GM12878 (cell line): ENCODE measurements around the gene LY6G6D. TPM values are rescaled to one million over a fixed set of nuclear protein-coding genes. Genes with fewer than 3 reads are reported as not detected.

Experiments
- ATAC-seq: fragments of 200-7000 bp; cut with Tn5 transposase; 3 replicates; pipeline ENCODE4 v1.9.1; 2020; ENCODE audit warnings: mild to moderate bottlenecking, moderate library complexity
- BruUV-seq: library from RNA; stranded (reverse); fragments of 400-500 nt; replicated peaks from 2 replicates; lab custom pipeline; 2021; lab: Mats Ljungman, UMichigan
- CTCF ChIA-PET: fragments of 300-600 bp; sonication (Branson Sonifier 250); formaldehyde crosslinking; extraction: SDS; loops from one replicate; lab custom pipeline; 2021; ENCODE audit warnings: inconsistent platforms; lab: Yijun Ruan, JAX
- POLR2A ChIA-PET: fragments of 350-600 bp; formaldehyde crosslinking; extraction: SDS; loops from one replicate; lab custom pipeline; 2021; ENCODE audit warnings: inconsistent platforms; lab: Charles Lee
- RAD21 ChIA-PET: fragments of 300-600 bp; sonication (Branson Sonifier 250); formaldehyde crosslinking; loops from one replicate; lab custom pipeline; 2023; ENCODE audit warnings: antibody characterized with exemption; ENCODE audit not compliant: unreplicated experiment; lab: Charles Lee
- SMC1A ChIA-PET: fragments of 300-600 bp; sonication (Branson Sonifier 250); formaldehyde crosslinking; loops from one replicate; lab custom pipeline; 2023; ENCODE audit not compliant: unreplicated experiment, uncharacterized antibody; lab: Charles Lee
- DNase-seq: peaks from one replicate; pipeline ENCODE4 v3.0.0-alpha.2; 2011; ENCODE audit warnings: low read depth, low spot score
- FAIRE-seq: peaks from 3 replicates; lab custom pipeline; 2011; peaks lifted over from hg19 to GRCh38; lab: Jason Lieb, UNC
- H2AFZ ChIP-seq: 2 replicates; pipeline ENCODE4 v1.6.0; 2011; ENCODE audit warnings: low read depth, low read length, control low read depth; ENCODE audit not compliant: control insufficient read depth
- H3K27ac ChIP-seq: 2 replicates; pipeline ENCODE4 v1.5.1; 2011; ENCODE audit warnings: control low read depth; ENCODE audit not compliant: control insufficient read depth, insufficient read depth
- H3K27me3 ChIP-seq, 2 experiments: replicated peaks in 1 of 2; 2 replicates each; pipeline versions ENCODE4 v1.6.0 to v1.6.1; 2011; ENCODE audit warnings: low read length in 1 of 2; ENCODE audit not compliant: control insufficient read depth in 2 of 2, insufficient read depth in 2 of 2
- H3K36me3 ChIP-seq, 2 experiments: 2 replicates each; pipeline ENCODE4 v1.5.1; 2011; ENCODE audit warnings: low read length in 1 of 2; ENCODE audit not compliant: control insufficient read depth in 2 of 2, insufficient read depth in 2 of 2
- H3K4me1 ChIP-seq: 2 replicates; pipeline ENCODE4 v1.6.1; 2011; ENCODE audit warnings: mild to moderate bottlenecking, low read length, moderate library complexity, mixed read lengths; ENCODE audit not compliant: control insufficient read depth, insufficient read depth
- H3K4me2 ChIP-seq: 2 replicates; pipeline ENCODE4 v1.6.0; 2011; ENCODE audit warnings: control low read depth; ENCODE audit not compliant: control insufficient read depth, insufficient read depth
- H3K4me3 ChIP-seq: fragments of 200-600 bp; sonication (generic); 2 replicates; pipeline ENCODE4 v1.5.1; 2016
- H3K79me2 ChIP-seq: 2 replicates; pipeline ENCODE4 v1.6.0; 2011; ENCODE audit warnings: low read length; ENCODE audit not compliant: control insufficient read depth, insufficient read depth
- H3K9ac ChIP-seq: 2 replicates; pipeline ENCODE4 v1.8.0; 2011; ENCODE audit warnings: low read length, control low read depth, mixed read lengths; ENCODE audit not compliant: control insufficient read depth, insufficient read depth
- H3K9me3 ChIP-seq: replicated peaks from 3 replicates; pipeline ENCODE4 v1.5.1; 2011; ENCODE audit warnings: mild to moderate bottlenecking, low read length; ENCODE audit not compliant: control insufficient read depth, insufficient read depth
- H4K20me1 ChIP-seq: 2 replicates; pipeline ENCODE4 v1.6.0; 2011; ENCODE audit not compliant: control insufficient read depth, insufficient read depth
- CTCF ChIP-seq, 3 experiments: IDR thresholded peaks in 2 of 3; conservative IDR thresholded peaks in 1 of 3; 2 replicates each; pipeline ENCODE4 v1.5.1; 2011; ENCODE audit warnings: low read depth in 3 of 3, low read length in 3 of 3, mild to moderate bottlenecking in 3 of 3, control low read depth in 2 of 3, moderate library complexity in 2 of 3, inconsistent platforms in 1 of 3, mixed read lengths in 1 of 3; ENCODE audit not compliant: control insufficient read depth in 2 of 3, insufficient read depth in 1 of 3; ENCODE audit errors: extremely low read depth in 1 of 3
- ETV6 ChIP-seq, 2 experiments: fragments of 450-650 bp in 1 of 2; IDR thresholded peaks in 1 of 2; conservative IDR thresholded peaks in 1 of 2; 2 replicates each; pipeline ENCODE4 v1.6.1; 2014; ENCODE audit warnings: antibody characterized with exemption in 1 of 2, borderline replicate concordance in 1 of 2, low read depth in 1 of 2, mild to moderate bottlenecking in 1 of 2, moderate library complexity in 1 of 2
- GATAD2B ChIP-seq: fragments of 450-650 bp; conservative IDR thresholded peaks from 2 replicates; pipeline ENCODE4 v1.6.1; 2017; ENCODE audit warnings: low read depth, mild to moderate bottlenecking, moderate library complexity
- IKZF1 ChIP-seq: fragments of 450-650 bp; conservative IDR thresholded peaks from 2 replicates; pipeline ENCODE4 v1.6.1; 2017; ENCODE audit warnings: antibody characterized with exemption, mild to moderate bottlenecking
- KAT2A ChIP-seq: conservative IDR thresholded peaks from 2 replicates; pipeline ENCODE4 v1.6.1; 2011; ENCODE audit warnings: low read depth, low read length; ENCODE audit not compliant: control insufficient read depth
- NFYB ChIP-seq: IDR thresholded peaks from 2 replicates; pipeline ENCODE4 v1.6.1; 2011; ENCODE audit warnings: low read depth, mild to moderate bottlenecking, low read length, improper control_type of control experiment, moderate library complexity; ENCODE audit not compliant: insufficient read depth
- NRF1 ChIP-seq: conservative IDR thresholded peaks from 2 replicates; pipeline ENCODE4 v1.6.1; 2011; ENCODE audit warnings: mild to moderate bottlenecking, low read depth, low read length, improper control_type of control experiment
- RAD21 ChIP-seq: IDR thresholded peaks from 2 replicates; pipeline ENCODE4 v1.6.1; 2011; ENCODE audit warnings: mild to moderate bottlenecking, low read depth, low read length, moderate library complexity; ENCODE audit not compliant: insufficient read depth
- RB1 ChIP-seq: fragments of 450-650 bp; formaldehyde crosslinking; IDR thresholded peaks from 2 replicates; pipeline ENCODE4 v1.6.1; 2017; ENCODE audit warnings: mild to moderate bottlenecking, borderline replicate concordance
- RELA ChIP-seq: fragments of 450-650 bp; IDR thresholded peaks from 2 replicates; pipeline ENCODE4 v1.8.0; 2014; ENCODE audit warnings: borderline replicate concordance; ENCODE audit not compliant: partially characterized antibody
- TARDBP ChIP-seq: IDR thresholded peaks from 2 replicates; pipeline ENCODE4 v1.6.1; 2016; ENCODE audit warnings: borderline replicate concordance
- TCF3 ChIP-seq: IDR thresholded peaks from 2 replicates; pipeline ENCODE4 v1.6.1; 2012; ENCODE audit warnings: low read depth, mild to moderate bottlenecking, low read length, borderline replicate concordance; ENCODE audit not compliant: insufficient read depth
- ZNF384 ChIP-seq: IDR thresholded peaks from 2 replicates; pipeline ENCODE4 v1.6.1; 2012; ENCODE audit warnings: low read depth, mild to moderate bottlenecking, low read length, improper control_type of control experiment, borderline replicate concordance
- WGBS: methylation state at CpG from one replicate; pipeline ENCODE4 v1.1.6; 2016; ENCODE audit warnings: low lambda C conversion rate; ENCODE audit not compliant: insufficient replicate concordance, insufficient coverage; ENCODE audit errors: missing lambda C conversion rate; 5-methylcytosine and 5-hydroxymethylcytosine counted together
- in situ Hi-C: fragments of 300-500 bp; cut with MboI; formaldehyde crosslinking; loops from 9 replicates; pipeline ENCODE4 v1.14.3; 2018; ENCODE audit warnings: mixed read lengths
- intact Hi-C: fragments of 100-400 bp; cut with micrococcal nuclease; formaldehyde crosslinking; loops from one replicate; pipeline ENCODE4 v1.14.2; 2022; ENCODE audit not compliant: unreplicated experiment
- polyA plus RNA-seq, 11 experiments: library from polyadenylated mRNA; depleted of rRNA in 4 of 11; unstranded in 6 of 11; stranded (reverse) in 5 of 11; fragments of >200 nt; fragmentation: Nextera tagmentation in 4 of 11; fragmentation: Illumina TruSeq in 1 of 11; extraction: Ambion mirVana in 4 of 11; extraction: Trizol in 1 of 11; gene quantifications; 1 replicate in 1 of 11; 2 replicates in 10 of 11; pipeline versions ENCODE4 v1.2.1 to v1.2.3, GENCODE V29; 2011 to 2016; ENCODE audit warnings: inconsistent platforms in 2 of 11, missing spikeins in 2 of 11, low read depth in 1 of 11
- total RNA-seq, 4 experiments: library from RNA; depleted of rRNA in 3 of 4; stranded (reverse); fragments of >200 nt in 3 of 4; fragmentation: Illumina TruSeq in 1 of 4; extraction: Trizol in 1 of 4; gene quantifications; 2 replicates each; pipeline versions ENCODE4 v1.2.1 to v1.2.3, GENCODE V29; 2013 to 2021

LY6G6D gene
- total and polyA plus RNA-seq, 10 of the 15 experiments (the other 5 are each of a cell fraction or from before 2014, with no cell fraction given), result not detected

- TF ChIP-seq ETV6 (conservative IDR thresholded peaks at IDR 0.05 in 1 of 2, IDR thresholded peaks at IDR 0.05 in 1 of 2; ENCODE audit: borderline replicate concordance in 1 of 2, low read depth in 1 of 2), result no peak
- no peak for TF ChIP-seq ZNF384
Observed at GRCh38 chr6:31687860-31688693, 27.1 kb upstream of the LY6G6D start (continued).

DNA sequence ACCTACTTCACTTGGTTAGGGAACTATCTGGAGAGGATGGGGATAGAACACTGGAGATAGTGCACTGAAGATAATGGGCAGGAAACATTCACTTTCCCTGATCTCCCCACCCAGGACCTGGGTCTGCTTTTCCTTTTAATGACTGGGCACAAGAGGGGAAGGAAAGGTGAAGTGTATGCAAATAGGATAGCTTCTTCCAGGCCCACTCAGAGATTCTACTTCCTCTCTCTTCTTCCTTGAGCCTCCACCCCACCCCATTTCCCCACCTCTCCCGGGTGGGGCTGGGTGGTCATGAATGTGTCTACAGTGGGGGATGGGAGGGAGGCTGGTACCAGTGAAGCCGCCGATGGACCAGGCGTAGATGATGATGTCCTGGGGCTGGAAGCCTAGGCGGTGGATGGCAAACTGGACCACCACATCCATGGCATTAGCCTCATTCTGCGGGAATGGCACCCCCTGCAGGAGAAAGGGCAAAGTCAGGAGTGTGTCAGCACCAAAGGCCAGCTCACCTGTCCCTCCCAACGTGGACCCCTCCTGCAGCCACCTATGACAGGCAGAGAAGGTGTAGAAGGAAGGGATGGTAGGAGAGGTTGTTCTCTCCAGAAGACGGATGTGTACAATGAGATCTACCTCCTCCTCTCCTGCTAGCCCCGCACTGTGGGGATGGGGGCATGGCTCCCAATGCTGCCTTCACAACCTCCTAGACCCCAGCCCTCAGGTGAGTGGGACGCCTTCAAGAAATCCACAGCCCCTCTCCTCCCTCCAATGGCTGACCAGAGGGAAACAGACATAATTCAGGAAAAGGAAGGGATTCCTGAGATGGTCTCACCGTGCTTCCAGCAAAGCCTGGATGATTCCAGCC, 25.7 kb upstream of the LY6G6D start:
- no peaks in the 10 kb centered on the region for H4K20me1 ChIP-seq
- BruUV-seq, result no TSS peak
- DNase-seq, result no peak
- FAIRE-seq, result no peak
- intact Hi-C loops, result no loop called here
- no peak overlapping the region for H2AFZ ChIP-seq
- H3K9ac ChIP-seq, result no peak overlapping the region
- TF ChIP-seq NFYB (no peak), GATAD2B (no peak), TCF3 (no peak), RAD21 (peak; percentile 26; the same call in 1 of the 2 replicates), RELA (no peak), NRF1 (no peak), RB1 (no peak), KAT2A (no peak), CTCF (IDR thresholded peaks at IDR 0.05 in 2 of 3, conservative IDR thresholded peaks at IDR 0.05 in 1 of 3; ENCODE audit: control insufficient read depth in 2 of 3, extremely low read depth in 1 of 3, insufficient read depth in 1 of 3, low read depth in 3 of 3, low read length in 3 of 3) (peak; percentile 21 to 39 (median 34); a peak in 3 of 6 replicates), IKZF1 (no peak), TARDBP (no peak)
- in situ Hi-C loops, result no loop called here
- ATAC-seq, result peak; percentile 62
- no peak overlapping the region for H3K27ac ChIP-seq
- no peaks in the 10 kb centered on the region for H3K9me3 ChIP-seq
- ChIA-PET POLR2A (no interaction called here), CTCF (interaction anchor here (0.7 to 2.3 kb wide), 3 partner anchors 14 to 138 kb away, joined by 4 to 7 read pairs (median 5); no protein-coding TSS in a partner anchor), SMC1A (no interaction called here), RAD21 (interaction anchor here (1.1 kb wide), 1 partner anchor 67 kb away, joined by 3 read pairs; no protein-coding TSS in a partner anchor)
- H3K4me1 ChIP-seq, result no peaks in the 10 kb centered on the region
- no peak overlapping the region for H3K4me2 ChIP-seq
- no peaks in the 10 kb centered on the region for H3K27me3 ChIP-seq
- WGBS, result 78% methylated on average over 10 of the region's 11 CpGs
- no peaks in the 10 kb centered on the region for H3K79me2 ChIP-seq
- peaks cover 12 to 38% of the 10 kb centered on the region in 2 experiments; a peak in 3 of 4 replicates for H3K36me3 ChIP-seq
- H3K4me3 ChIP-seq, result no peak overlapping the region
